ENCODE data around the gene WDR48.
"Not testable (repeated sequence)": the region's sequence is repeated elsewhere in the genome, so short reads cannot be mapped to it uniquely, and the experiment has no call there.

WDR48 gene

DNA sequence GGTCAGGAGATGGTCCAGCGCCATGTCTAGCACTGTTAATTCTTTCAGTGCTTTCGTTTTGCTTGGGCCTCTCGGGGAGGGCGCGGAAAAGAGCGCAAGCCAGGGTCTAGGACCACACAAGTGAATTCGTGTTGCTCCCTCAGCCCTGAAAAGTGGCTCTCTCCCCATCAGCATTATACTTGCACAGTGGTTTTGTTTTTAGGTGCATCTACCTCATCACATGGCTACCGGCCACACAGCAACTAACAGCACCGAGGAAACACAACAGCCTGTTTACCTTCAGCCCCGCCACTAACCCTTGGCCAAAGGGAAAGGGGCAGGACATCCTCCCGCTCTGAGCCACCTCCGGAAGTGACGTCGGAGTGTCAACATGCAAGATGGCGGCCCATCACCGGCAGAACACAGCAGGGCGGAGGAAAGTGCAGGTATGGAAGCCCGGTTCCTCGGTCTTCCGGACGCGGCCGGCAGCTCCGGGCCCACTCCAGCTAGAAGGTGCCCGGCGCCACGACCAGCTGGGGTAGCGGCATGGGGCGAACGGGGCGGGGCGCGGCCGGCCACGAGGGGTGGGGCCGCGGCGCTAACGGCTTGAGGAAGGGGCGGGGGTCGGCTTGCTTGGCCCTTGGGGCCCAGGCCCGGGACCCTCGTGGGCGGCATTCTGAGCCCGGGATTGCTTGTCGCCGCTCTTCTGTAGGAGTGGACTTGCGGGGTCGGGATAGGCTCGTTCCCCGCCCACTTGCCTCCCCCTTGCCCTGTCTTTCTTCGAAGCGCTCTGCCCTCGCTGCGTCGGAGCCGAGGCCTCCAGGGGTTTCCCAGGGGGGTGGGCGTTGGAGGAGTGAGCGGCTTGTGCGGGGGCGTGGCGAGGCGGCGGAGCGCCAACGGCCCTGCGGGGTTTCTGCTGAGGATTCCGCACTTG lies at the start of gene WDR48, which contains the start of gene SCN11A:
Gene WDR48, plus strand, starts transcription at position 368 of the 913 bp plus-strand sequence. Its CDS starts 10 bp downstream, at position 378.
Gene SCN11A, minus strand, starts transcription at position 296 of the 913 bp plus-strand sequence. CDS start 101,582 bp downstream, outside the sequence.
- peak; percentile 72 to 91 for DNase-seq

DNA sequence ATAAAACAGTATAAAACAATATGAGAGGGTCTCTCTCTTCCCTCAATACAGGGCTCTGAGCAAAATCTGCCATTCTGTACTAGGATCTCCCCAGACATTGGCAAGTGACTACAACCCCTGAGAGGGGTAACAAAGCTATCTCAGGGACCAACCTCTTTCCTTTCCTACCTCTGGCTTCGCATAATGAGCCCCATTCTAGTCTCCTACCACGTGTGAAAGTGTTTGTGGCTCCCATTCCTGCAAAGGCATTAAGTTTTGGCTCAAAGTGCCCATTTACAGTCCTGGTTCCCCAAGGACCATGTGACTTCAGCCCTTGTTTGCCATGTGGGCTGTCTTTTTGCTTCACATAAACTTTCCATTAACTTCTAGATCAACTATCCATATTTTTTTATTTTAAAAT lies 46.5 kb upstream of the WDR48 start:
- DNase-seq: no peak

DNA sequence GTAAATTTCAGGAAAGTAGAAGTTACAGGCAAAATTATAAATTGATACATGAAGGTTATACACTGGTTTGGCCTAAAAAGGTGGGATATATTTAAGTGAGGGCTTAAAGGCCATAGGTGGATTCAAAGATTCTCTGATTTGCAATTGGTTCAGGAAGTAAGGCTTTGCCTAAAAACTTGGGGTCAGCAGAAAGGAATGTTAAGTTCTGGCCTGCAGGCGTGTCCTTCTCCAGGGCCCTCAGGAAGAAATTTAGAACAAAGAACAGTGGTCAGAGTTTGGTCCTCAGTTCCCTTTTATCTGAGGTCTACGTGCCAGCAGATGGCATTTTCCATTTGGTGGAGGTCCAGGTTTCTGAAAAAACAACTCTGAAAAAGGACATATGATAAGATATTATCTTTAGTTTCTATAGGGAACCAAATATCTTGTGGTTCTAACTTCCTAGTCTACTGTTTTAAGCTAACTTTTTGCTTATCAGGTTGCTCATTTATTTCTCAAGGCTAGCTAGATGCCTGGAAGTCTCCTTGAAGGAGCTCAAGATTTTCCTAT lies 40.6 kb upstream of the WDR48 start:
- no peak for DNase-seq

DNA sequence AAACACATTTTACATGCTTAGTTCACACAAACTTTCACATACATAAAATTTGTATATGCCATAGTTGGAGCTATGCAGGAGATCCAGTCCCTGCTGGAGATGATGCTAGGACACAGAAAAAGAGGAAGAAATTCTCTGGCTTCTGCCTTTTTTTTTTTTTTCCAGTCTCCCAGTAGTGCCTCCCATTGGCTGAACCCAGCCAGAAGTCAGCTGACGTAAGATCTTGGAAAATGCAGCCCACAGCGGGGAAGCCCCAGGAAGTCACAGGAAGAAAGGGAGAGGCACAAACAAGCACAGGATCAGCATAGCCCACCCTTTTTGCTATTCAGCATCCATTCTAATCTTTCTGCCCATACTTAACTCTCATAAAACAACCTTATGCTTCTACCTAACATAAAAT lies 38.5 kb upstream of the WDR48 start:
- DNase-seq: no peak

DNA sequence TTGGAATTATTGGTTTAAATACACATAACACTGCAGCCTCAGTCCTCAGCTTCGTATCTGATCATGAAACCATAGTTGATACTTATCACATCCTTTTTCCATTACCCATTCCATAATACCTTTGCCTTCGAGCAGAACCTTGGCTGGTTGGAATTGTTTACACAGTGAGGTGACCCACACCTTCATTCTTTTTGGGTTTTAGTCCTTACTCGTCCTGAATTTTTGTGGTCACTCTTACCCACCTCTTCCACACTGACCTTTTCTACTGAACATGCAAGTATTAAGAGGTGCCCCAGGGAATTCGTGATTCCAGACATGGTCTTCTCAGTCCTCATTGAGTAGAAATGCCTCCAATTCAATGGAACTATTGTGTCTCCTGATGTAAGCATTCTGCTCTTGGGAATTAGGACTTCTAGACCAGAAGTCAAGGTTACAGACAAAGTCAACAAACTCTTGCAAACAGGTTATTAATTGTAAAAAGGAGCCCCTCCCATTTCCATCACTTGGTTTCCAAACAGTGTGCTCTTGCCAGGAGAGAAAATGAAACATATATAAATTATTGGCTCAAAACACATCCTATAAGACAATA lies 37.8 kb upstream of the WDR48 start:
- DNase-seq: no peak

DNA sequence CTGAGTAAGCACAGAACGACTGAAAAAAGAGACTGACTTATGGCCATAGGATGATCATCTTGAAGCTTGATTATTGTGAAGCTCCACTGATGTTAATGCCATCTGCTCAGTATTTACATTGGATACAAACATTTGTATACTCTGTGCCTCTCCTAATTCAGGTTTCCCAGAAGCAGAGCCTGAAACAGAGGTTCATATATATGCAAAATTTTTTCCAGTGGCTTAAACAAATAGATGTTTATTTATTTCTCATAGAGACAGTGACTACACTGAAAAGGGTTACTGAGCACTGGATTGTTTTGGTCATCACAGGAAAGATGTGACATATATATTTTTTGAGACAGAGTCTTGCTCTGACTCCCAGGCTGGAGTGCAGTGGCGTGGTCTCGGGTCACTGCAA lies 36.4 kb upstream of the WDR48 start:
- DNase-seq: no peak

DNA sequence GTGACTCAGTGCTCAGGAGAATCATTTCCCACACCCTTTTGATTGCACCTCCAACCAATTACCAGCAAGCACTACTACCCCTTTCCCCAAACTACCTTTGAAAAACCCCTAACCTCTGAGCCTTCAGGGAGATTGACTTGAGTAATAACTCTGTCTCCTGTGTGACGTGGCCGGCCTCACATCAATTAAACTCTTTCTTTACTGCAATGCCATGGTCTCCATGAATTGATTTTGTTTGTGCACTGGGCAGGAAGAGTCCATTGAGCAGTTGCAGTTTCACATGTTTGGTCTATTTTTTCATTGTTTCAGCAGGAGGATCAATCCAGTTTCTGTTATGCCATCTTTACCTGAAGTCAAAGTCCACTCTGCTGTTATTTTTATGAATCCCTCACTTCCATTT lies 32.5 kb upstream of the WDR48 start:
- no peak for DNase-seq

DNA sequence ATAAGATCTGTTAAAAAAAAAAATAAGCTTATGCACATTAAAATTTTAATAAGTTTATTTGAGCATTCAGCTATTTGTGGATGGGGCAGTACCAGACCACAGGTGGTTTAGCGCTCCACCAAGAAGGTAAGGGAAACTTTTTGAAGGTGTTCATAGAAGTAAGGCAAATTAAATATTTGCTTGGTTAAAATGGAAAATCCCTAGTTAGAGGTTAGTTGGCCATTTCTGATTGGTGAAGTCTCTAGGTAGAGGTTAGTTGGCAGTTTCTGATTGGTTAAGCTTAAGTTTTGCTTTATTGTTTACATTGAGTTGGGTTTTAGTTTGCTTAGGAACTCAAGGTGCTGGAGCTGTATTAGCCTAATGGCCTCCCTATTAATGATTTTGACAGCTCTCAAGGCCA lies 30.8 kb upstream of the WDR48 start:
- no peak for DNase-seq

DNA sequence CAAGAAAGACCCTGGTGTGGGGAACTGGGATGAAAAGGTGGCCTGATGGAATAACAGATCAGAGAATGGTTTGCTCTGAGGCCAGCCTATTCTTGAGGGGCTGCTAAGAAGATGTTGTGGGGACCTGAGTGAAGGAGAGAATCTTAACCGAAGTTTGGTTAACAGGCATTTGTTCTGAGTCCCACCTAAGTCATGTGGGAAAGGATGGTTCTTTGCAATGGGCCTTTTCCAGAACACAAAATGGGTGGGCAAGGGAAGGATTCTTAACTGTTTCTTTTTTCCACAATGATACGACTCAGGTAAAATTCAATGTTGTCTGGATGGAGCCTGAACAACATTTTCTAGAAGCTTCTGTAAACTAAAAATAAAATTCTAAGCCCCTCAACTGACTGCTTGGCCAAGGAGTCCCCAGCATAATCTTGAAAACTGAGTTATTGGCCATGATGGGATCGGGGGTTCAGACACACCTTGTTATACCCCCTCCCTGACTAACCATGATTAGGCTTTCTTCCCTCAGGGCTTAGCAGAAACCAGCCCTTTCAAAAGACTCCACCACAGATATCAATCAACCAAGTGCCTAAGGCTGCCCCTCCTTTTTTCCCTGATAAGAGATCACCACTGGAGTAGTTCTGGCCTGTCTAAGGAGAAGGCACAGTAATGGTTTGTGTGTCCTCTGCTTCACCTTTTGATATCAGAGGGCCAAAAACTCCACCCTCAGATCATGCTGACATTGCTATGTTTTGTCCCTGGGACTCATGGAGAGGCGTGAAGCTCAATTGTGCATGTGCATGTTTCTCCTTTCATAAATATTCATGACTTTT lies 30.1 kb upstream of the WDR48 start:
- DNase-seq: no peak

DNA sequence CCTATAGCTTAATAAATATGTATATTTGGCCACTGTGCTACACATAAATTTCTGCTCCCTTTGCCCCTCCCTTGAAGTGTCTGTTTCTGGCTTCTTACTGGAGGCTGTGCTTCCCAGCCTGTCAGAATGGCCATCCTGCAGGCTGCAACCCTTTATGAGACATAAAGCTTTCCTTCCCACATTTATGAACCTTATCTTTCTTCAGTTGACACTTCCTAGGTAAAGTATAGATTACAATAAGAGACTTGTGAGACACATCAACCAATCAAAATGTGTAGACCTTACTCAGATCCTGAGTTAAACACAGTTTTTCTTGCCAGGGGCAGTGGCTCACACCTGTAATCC lies 29.6 kb upstream of the WDR48 start:
- no peak for DNase-seq

DNA sequence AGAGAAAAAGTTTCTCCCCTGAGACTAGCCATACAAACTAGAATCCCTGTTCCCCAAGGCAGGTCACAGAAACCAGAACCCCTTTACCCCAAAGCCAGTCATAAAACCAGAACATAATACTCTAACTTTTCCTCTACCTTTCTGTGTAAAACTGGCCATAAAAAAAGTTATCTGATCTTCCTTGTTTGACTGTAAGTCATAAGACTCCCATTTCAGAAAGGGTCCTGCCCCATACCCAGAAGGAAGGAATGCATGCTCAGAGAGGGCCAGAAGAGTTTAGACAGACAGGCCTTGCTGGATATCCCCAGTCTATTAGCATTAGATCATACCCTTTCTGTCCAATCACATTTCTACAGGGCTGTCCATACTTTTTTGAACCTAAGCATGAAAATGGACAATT lies 27.3 kb upstream of the WDR48 start:
- no peak for DNase-seq

DNA sequence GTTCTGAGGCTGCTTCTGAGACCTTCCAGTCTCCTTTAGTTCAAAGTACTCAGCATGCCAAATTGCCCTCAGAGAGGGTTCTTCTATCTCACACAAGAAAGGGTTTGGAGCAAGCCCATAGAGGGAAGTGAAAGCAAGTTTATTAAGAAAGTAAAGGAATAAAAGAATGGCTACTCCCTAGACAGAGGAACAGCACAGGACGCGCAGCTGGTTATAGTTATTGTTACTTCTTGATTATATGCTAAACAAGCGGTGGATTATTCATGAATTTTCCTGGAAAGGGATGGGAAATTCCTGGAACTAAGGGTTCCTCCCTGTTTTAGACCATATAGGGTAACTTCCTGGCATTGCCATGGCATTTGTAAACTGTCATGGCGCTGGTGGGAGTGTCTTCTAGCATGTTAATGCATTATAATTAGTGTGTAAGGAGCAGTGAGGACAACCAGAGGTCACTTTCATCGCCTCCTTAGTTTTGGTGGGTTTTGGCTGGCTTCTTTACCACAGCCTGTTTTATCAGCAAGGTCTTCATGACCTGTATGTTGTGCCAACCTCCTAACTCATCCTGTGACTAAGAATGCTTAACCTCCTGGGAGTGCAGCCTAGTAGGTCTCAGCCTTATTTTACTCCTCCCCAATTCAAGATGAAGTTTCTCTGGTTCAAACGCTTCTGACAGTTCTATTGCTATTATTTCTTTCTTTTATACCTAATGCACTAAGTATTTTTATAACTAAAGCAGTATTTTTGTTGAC lies 26.4 kb upstream of the WDR48 start:
- DNase-seq: no peak

DNA sequence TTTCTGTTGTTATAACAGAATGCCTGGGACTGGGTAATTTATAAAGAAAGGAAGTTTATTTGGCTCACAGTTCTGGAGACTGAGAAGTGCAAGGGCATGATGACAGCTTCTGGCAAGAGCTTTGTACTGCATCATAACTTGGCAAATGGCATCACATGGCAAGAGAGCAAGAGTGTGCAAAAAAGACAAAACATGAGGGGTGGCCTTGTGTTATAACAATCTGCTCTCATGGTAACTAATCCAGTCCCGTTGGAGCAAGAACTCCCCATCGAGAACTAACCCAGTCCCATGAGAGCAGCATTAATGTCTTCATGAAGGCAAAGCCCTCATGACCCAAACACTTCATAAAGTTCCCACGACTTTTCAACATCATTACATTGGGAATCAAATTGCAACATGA lies 23.3 kb upstream of the WDR48 start:
- DNase-seq: no peak

DNA sequence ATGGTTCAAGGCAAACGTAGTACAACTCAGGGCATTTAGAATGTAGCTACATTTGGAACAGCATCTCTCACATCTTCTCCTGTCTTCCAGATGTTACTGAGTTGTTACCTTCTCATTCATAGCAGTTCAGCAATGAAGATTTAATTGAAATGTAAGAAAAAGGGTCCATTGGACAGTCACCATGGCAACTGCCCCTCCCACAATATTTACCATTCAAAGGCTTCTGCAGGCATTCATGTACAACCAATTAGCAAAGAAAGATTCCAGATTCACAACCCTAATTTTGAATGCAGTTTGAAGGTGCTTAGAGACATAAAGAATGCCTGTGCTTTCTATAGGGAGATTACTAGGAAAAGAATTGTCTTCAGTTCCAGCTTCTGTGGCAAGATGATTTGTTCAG lies 22.3 kb upstream of the WDR48 start:
- DNase-seq: no peak

DNA sequence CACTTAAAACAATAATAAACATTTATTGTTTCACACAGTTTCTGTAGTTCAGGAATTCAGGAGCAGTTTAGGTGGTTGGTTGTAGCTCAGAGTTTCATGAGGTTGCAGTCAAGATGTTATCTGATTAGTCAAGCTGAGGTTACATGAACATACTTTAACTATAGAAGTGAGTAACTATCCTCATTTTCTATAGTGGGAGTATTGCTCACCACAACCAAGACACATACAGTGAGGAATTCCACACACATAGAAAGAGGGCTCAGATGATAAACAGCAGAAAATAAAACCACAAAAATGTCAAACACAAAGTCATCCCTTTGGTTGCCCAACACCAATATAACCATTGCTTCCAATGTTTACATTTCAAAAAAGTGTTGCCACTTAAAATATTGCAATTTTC lies 13.7 kb upstream of the WDR48 start:
- DNase-seq: no peak

DNA sequence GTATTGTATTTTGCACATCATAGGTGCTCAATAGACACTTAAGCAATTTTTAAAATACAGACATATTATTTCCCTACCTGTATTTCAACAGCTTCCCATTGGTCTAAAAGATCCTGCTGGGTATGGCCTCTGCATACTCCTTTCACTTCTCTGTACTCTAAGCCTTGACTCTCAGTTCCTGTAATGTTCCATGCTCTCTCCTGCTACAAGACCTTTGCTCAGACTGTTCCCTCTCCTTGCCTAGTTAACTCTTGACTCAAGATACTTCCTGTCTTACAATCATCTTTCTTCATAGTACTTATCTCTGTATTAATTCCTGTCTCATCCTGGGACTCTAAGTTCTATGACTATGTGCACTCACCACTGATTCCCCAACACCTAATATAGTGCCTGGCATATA lies 1.8 kb upstream of the WDR48 start:
- DNase-seq: no peak

DNA sequence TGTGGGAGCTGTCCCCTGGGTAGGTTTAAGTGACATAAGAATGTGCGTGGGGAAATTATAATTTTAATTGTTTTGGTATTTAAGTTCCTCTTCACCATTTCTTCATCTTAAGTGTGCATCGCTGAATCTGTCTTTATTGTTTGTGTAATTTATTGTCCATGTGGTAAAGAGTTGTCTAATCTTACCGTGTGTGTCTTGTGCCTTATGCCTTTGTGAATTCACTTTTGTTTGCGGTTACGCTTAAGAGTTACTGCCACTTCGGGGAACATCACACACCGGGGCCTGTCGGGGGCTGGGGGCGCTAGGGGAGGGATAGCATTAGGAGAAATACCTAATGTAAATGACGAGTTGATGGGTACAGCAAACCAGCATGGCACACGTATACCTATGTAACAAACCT lies 767 bp downstream of the WDR48 start:
- no peak for DNase-seq

DNA sequence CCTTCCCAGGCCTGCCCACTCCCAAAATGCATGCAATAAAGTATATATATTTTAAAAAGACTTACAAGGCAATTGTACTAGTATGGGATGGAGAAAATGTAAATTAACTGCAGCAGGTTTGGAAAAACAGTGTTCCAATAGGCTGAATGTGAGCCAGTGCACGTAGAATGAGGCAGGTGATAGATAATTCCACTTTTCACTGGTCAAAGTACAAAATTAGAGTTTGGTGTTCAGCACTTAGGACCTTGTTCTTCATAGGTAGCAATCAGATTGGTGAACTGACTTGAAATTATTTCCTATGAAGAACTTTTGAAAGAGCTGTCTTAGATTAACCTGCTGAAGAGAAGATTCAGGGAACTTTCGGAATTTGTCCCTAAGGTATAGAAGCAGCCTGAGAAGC lies 1.9 kb downstream of the WDR48 start:
- no peak for DNase-seq

DNA sequence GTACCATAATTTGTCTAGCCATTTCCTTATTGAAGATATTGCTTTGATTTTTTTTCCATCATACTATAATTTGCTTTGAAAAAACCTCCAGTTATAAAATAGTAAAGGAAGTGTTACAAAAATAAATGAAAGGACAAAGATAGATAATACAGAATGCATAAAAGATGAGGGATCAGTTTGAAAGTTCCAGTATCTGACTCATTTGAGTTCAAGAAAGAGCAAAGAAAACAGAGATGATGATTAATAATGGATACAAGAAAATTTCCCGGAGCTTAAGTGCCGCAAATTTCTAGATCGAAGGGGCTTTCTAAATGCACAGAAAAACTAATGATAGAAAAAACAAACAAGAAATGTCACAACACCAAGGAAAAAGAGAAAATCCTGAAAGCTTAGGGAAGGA lies 4.3 kb downstream of the WDR48 start:
- DNase-seq: no peak

DNA sequence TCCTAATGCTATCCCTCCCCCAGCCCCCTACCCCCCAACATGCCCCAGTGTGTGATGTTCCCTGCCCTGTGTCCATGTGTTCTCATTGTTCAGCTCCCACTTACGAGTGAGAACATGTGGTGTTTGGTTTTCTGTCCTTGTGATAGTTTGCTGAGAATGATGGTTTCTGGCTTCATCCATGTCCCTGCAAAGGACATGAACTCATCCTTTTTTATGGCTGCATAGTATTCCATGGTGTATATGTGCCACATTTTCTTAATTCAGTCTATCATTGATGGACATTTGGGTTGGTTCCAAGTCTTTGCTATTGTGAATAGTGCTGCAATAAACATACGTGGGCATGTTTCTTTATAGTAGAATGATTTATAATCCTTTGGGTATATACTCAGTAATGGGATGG lies 9.4 kb downstream of the WDR48 start:
- DNase-seq: not testable (repeated sequence)

DNA sequence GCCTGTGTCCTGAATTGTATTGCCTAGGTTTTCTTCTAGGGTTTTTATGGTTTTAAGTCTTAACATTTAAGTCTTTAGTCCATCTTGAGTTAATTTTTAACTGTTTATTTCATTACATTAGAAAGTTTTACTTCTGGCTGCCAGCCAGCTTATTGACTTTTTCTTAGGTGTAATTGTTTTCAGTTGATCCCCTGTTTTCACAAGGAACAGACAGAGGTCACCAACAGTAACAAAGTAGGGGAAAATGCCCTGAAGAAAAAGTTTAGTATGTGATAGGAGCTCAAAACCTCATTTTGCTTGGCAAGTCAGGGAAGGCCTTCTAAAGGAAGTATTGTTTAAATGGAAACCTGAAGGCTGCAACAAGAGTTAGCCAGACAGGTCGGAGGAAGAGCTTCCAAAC lies 10.4 kb downstream of the WDR48 start:
- no peak for DNase-seq

DNA sequence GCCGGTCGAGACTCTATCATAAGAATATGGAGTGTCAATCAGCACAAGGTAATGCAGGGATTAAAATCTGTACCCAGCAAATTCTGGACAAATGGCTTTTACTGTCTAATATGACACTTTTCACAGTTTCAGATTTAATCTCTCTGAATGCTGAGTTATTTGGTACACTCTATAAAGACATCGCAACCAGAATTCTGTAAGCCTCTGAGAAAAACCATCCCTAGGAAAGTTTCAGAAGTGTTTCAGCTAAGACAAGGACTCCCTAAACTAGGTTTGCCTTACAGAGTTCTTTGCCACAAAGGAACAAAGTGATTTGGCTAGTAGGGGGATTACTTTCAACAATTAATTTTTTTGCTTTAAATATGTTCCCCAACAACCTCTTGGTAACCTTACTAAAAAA lies 11.3 kb downstream of the WDR48 start:
- no peak for DNase-seq

DNA sequence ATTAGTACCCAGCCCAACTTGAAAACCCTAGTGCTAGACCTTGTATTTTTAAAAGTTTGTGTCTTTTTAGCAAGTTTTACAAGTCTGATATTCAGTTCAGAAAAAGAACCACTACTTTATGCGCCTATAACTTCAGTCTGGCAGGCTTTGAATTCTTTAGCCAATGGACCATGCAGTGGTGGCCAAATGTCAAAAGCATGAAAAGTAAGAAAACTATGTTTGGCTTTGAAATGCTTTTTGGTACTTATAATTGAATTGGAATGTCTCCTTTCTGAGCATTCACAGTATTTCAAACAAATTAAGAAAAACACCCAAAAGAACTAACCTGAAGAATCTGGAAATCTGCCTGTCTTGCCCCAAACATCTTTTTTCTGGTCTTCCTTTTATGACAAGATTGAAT lies 12.8 kb downstream of the WDR48 start:
- no peak for DNase-seq

Measured in SW 1271 (cell line).